Measurements from ENCODE around the gene RFX7.

DNA sequence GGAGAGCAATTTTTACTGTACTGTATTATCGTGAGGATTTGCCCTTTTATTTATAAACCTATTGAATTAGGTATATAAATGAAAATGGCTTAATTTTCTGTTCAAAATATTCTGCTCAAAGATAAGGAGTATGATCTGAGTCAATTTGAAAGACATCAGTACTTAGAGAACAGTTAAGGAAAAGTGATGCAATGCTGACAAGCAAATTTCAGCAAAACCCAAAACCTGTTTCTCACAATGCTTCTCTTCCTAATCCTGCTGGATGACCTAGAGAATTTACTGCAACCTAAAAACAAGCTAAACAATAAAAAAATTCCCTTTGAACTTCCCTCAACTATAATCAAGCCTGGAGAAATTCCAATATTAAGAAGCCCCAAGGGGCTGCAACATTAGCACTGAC lies 82.7 kb downstream of the RFX7 start:
- no peak for TF ChIP-seq POLR2A (IDR thresholded peaks at IDR 0.05)
- TF ChIP-seq, protein P1, sequence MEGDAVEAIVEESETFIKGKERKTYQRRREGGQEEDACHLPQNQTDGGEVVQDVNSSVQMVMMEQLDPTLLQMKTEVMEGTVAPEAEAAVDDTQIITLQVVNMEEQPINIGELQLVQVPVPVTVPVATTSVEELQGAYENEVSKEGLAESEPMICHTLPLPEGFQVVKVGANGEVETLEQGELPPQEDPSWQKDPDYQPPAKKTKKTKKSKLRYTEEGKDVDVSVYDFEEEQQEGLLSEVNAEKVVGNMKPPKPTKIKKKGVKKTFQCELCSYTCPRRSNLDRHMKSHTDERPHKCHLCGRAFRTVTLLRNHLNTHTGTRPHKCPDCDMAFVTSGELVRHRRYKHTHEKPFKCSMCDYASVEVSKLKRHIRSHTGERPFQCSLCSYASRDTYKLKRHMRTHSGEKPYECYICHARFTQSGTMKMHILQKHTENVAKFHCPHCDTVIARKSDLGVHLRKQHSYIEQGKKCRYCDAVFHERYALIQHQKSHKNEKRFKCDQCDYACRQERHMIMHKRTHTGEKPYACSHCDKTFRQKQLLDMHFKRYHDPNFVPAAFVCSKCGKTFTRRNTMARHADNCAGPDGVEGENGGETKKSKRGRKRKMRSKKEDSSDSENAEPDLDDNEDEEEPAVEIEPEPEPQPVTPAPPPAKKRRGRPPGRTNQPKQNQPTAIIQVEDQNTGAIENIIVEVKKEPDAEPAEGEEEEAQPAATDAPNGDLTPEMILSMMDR (IDR thresholded peaks at IDR 0.05), result no peak
- TF ChIP-seq EP300 (IDR thresholded peaks at IDR 0.05; ENCODE audit: low read depth), result no peak
- TF ChIP-seq POLR2AphosphoS5 (IDR thresholded peaks at IDR 0.05), result no peak

Measured in transverse colon (tissue), 4 donors.